ENCODE results near the gene HKDC1. TPM values are rescaled to one million over a fixed set of nuclear protein-coding genes. Genes with fewer than 3 reads are reported as not detected.
"Not testable (repeated sequence)": the region's sequence is repeated elsewhere in the genome, so short reads cannot be mapped to it uniquely, and the experiment has no call there.

Gene HKDC1
- total RNA-seq, 4 donors from 2014 or later: 0.27 TPM; not detected in 3

GRCh38 chr10:69247313-69247710 is 27.2 kb downstream of the HKDC1 start:
- TF ChIP-seq CTCF (IDR thresholded peaks at IDR 0.05): no peak
- no peak for TF ChIP-seq EP300 (IDR thresholded peaks at IDR 0.05)
- Histone ChIP-seq H3K4me1 (no peaks in the 10 kb centered on the region), H3K27me3 (no peaks in the 10 kb centered on the region), H3K27ac (no peak overlapping the region), H3K9me3 (no peaks in the 10 kb centered on the region), H3K36me3 (no peaks in the 10 kb centered on the region), H3K4me3 (no peak overlapping the region)
- WGBS, 2 donors (ENCODE audit: low coverage in 1 of 2): 95 to 96% methylated on average over 8 to 10 of the region's 13 CpGs
- ATAC-seq: no peak

- no peak overlapping the region for H3K27ac ChIP-seq
- no peaks in the 10 kb centered on the region for H3K9me3 ChIP-seq
- H3K36me3 ChIP-seq: no peaks in the 10 kb centered on the region
- TF ChIP-seq POLR2A (IDR thresholded peaks at IDR 0.05) (no peak), CTCF (IDR thresholded peaks at IDR 0.05) (no peak), POLR2AphosphoS5 (IDR thresholded peaks at IDR 0.05) (no peak), EP300 (IDR thresholded peaks at IDR 0.05) (no peak)
- no peaks in the 10 kb centered on the region for H3K27me3 ChIP-seq
- no peak for ATAC-seq
- WGBS, 2 donors (ENCODE audit: low coverage in 1 of 2): 76 to 77% methylated on average over 2 to 3 of the region's 24 CpGs
- no peaks in the 10 kb centered on the region for H3K4me1 ChIP-seq
- H3K4me3 ChIP-seq: no peak overlapping the region
Observed at GRCh38 chr10:69248117-69248730, 28.1 kb downstream of the HKDC1 start.

GRCh38 chr10:69250041-69250440 is 29.9 kb downstream of the HKDC1 start:
- H3K36me3 ChIP-seq: no peaks in the 10 kb centered on the region
- H3K27me3 ChIP-seq: no peaks in the 10 kb centered on the region
- H3K4me3 ChIP-seq: no peak overlapping the region
- no peaks in the 10 kb centered on the region for H3K9me3 ChIP-seq
- TF ChIP-seq POLR2A (IDR thresholded peaks at IDR 0.05) (no peak), EP300 (IDR thresholded peaks at IDR 0.05) (no peak), CTCF (IDR thresholded peaks at IDR 0.05) (no peak), POLR2AphosphoS5 (IDR thresholded peaks at IDR 0.05) (no peak)
- ATAC-seq: no peak
- 95 to 100% methylated on average over 1 to 6 of the region's 14 CpGs for WGBS, 2 donors (ENCODE audit: low coverage in 1 of 2)
- H3K4me1 ChIP-seq: no peaks in the 10 kb centered on the region
- no peak overlapping the region for H3K27ac ChIP-seq

- H3K4me3 ChIP-seq, H3K36me3 ChIP-seq, H3K27ac ChIP-seq, H3K9me3 ChIP-seq, H3K27me3 ChIP-seq, H3K4me1 ChIP-seq, ATAC-seq: not testable (repeated sequence)
- WGBS, 2 donors (ENCODE audit: low coverage in 1 of 2): 97 to 100% methylated on average over 2 of the region's 2 CpGs
Observed at GRCh38 chr10:69251417-69251816, 31.3 kb downstream of the HKDC1 start.

- H3K4me1 ChIP-seq: no peaks in the 10 kb centered on the region
- no peaks in the 10 kb centered on the region for H3K9me3 ChIP-seq
- WGBS, 2 donors (ENCODE audit: low coverage in 1 of 2): 83 to 100% methylated on average over 1 of the region's 3 CpGs
- no peak for TF ChIP-seq EP300 (IDR thresholded peaks at IDR 0.05)
- no peak for TF ChIP-seq CTCF (IDR thresholded peaks at IDR 0.05)
- no peak for TF ChIP-seq POLR2AphosphoS5 (IDR thresholded peaks at IDR 0.05)
- TF ChIP-seq POLR2A (IDR thresholded peaks at IDR 0.05): no peak
- H3K36me3 ChIP-seq: no peaks in the 10 kb centered on the region
- no peak for ATAC-seq
- H3K27ac ChIP-seq: no peak overlapping the region
- H3K27me3 ChIP-seq: no peaks in the 10 kb centered on the region
- no peak overlapping the region for H3K4me3 ChIP-seq
Observed at GRCh38 chr10:69253171-69253570, 33.0 kb downstream of the HKDC1 start.

All from gastroesophageal sphincter (tissue), 4 donors.